Keratinocyte (primary cell): ENCODE results near the gene ZFX. TPM values are rescaled to one million over a fixed set of nuclear protein-coding genes. Genes with fewer than 3 reads are reported as not detected.
A peak's percentile ranks its signal among the peaks of the same experiment; 100 is the strongest.

Experiments used
- DNase-seq: peaks from one replicate; pipeline ENCODE4 v3.0.0-alpha.2; 2011; ENCODE audit warnings: low read depth, missing footprints, low spot score
- FAIRE-seq: peaks from 2 replicates; lab custom pipeline; 2011; peaks lifted over from hg19 to GRCh38; lab: Jason Lieb, UNC
- H2AFZ ChIP-seq: 2 replicates; pipeline ENCODE4 v1.6.0; 2012; ENCODE audit warnings: low read length, control low read depth, inconsistent platforms; ENCODE audit not compliant: control insufficient read depth
- H3K27ac ChIP-seq: 2 replicates; pipeline ENCODE4 v1.5.1; 2011; ENCODE audit warnings: low read length; ENCODE audit not compliant: control insufficient read depth, insufficient read depth
- H3K27me3 ChIP-seq: 3 replicates; pipeline ENCODE4 v1.6.0; 2011; ENCODE audit warnings: low read length; ENCODE audit not compliant: control insufficient read depth, insufficient read depth; ENCODE audit errors: extremely low read depth
- H3K36me3 ChIP-seq, 2 experiments: 2 replicates in 1 of 2; 3 replicates in 1 of 2; pipeline ENCODE4 v1.5.1; 2011; ENCODE audit warnings: low read length in 2 of 2, mild to moderate bottlenecking in 1 of 2; ENCODE audit not compliant: control insufficient read depth in 2 of 2, insufficient read depth in 2 of 2; ENCODE audit errors: extremely low read depth in 1 of 2
- H3K4me1 ChIP-seq: 3 replicates; pipeline ENCODE4 v1.5.1; 2011; ENCODE audit warnings: low read length; ENCODE audit not compliant: control insufficient read depth, insufficient read depth; ENCODE audit errors: extremely low read depth
- H3K4me2 ChIP-seq: 3 replicates; pipeline ENCODE4 v1.6.0; 2011; ENCODE audit warnings: low read depth, low read length; ENCODE audit not compliant: control insufficient read depth, insufficient read depth; ENCODE audit errors: extremely low read depth
- H3K4me3 ChIP-seq, 3 experiments: fragments of 200-600 bp in 1 of 3; sonication (generic) in 1 of 3; 2 replicates in 2 of 3; 3 replicates in 1 of 3; pipeline ENCODE4 v1.5.1; 2011 to 2016; ENCODE audit warnings: low read length in 3 of 3, mild to moderate bottlenecking in 3 of 3, control low read depth in 2 of 3, inconsistent platforms in 1 of 3, low read depth in 1 of 3, mixed read lengths in 1 of 3, mixed run types in 1 of 3, moderate library complexity in 1 of 3; ENCODE audit not compliant: control insufficient read depth in 2 of 3, insufficient read depth in 2 of 3; ENCODE audit errors: extremely low read depth in 1 of 3
- H3K79me2 ChIP-seq: 2 replicates; pipeline ENCODE4 v1.6.0; 2012; ENCODE audit warnings: low read length; ENCODE audit not compliant: control insufficient read depth, insufficient read depth
- H3K9ac ChIP-seq: 3 replicates; pipeline ENCODE4 v1.6.0; 2011; ENCODE audit warnings: low read length; ENCODE audit not compliant: control insufficient read depth, insufficient read depth; ENCODE audit errors: extremely low read depth
- H3K9me1 ChIP-seq: 3 replicates; pipeline ENCODE4 v1.6.0; 2011; ENCODE audit warnings: low read length; ENCODE audit not compliant: control insufficient read depth, insufficient read depth; ENCODE audit errors: extremely low read depth
- H3K9me3 ChIP-seq: 2 replicates; pipeline ENCODE4 v1.5.1; 2012; ENCODE audit warnings: low read depth, low read length; ENCODE audit not compliant: control insufficient read depth
- H4K20me1 ChIP-seq: 3 replicates; pipeline ENCODE4 v1.6.0; 2011; ENCODE audit warnings: low read length; ENCODE audit not compliant: control insufficient read depth, insufficient read depth; ENCODE audit errors: extremely low read depth
- CTCF ChIP-seq, 3 experiments: IDR thresholded peaks in 1 of 3; conservative IDR thresholded peaks in 1 of 3; optimal IDR thresholded peaks in 1 of 3; 2 replicates in 2 of 3; 3 replicates in 1 of 3; pipeline versions ENCODE3 to v1.5.1; 2011; ENCODE audit warnings: low read length in 3 of 3, mild to moderate bottlenecking in 3 of 3, moderate library complexity in 2 of 3, control low read depth in 1 of 3, inconsistent platforms in 1 of 3; ENCODE audit not compliant: insufficient read depth in 2 of 3; ENCODE audit errors: extremely low read depth in 1 of 3
- EZH2 ChIP-seq: IDR thresholded peaks from one replicate; pipeline ENCODE4 v1.6.1; 2012; ENCODE audit warnings: inconsistent platforms, mild to moderate bottlenecking, low read length, moderate library complexity
- dilution Hi-C: fragments of 300-500 bp; cut with MboI; formaldehyde crosslinking; loops from one replicate; pipeline ENCODE4 v1.7.0; 2020; ENCODE audit warnings: low sequenced_read_pairs; ENCODE audit not compliant: extremely low pct_ligation_motif_present
- polyA minus RNA-seq, 3 experiments: library from RNA; depleted of rRNA, polyadenylated mRNA; stranded (reverse); fragments of >200 nt; gene quantifications; 1 replicate in 1 of 3; 2 replicates in 1 of 3; 3 replicates in 1 of 3; pipeline ENCODE4 v1.2.3, GENCODE V29; 2011
- polyA plus RNA-seq, 5 experiments: library from polyadenylated mRNA; depleted of rRNA in 3 of 5; stranded (reverse) in 3 of 5; stranded (forward) in 1 of 5; unstranded in 1 of 5; fragments of >200 nt; gene quantifications; 1 replicate in 1 of 5; 2 replicates in 3 of 5; 3 replicates in 1 of 5; pipeline versions ENCODE4 v1.2.1 to v1.2.3, GENCODE V29; 2011 to 2012; ENCODE audit warnings: missing spikeins in 2 of 5, low read depth in 1 of 5, low replicate concordance in 1 of 5

Gene ZFX
- 18.0 to 31.8 TPM (median 24.3 TPM) in 3 replicates for polyA plus RNA-seq
- polyA plus RNA-seq (2011; ENCODE audit: low read depth): 28.7 TPM
- 9.6 and 18.8 TPM in 2 replicates for polyA plus RNA-seq (2011; cell fraction: cytosol; rRNA removed)
- 33.0 and 39.9 TPM in 2 replicates for polyA plus RNA-seq (2011; cell fraction: nucleus; rRNA removed)
- polyA plus RNA-seq (2012; ENCODE audit: low replicate concordance): 14.8 and 19.0 TPM in 2 replicates
- polyA minus RNA-seq: 17.2 to 122 TPM (median 77.4 TPM) in 3 replicates
- polyA minus RNA-seq (2011; cell fraction: cytosol; rRNA and poly(A)+ RNA removed): 27.0 TPM
- polyA minus RNA-seq (2011; cell fraction: nucleus; rRNA and poly(A)+ RNA removed): 52.3 and 103 TPM in 2 replicates

- peaks cover 28% of the 10 kb centered on the region for H4K20me1 ChIP-seq
- H3K9ac ChIP-seq: peak within 1 kb of the TSS; percentile 86
- DNase-seq: no peak
- H3K4me3 ChIP-seq: peak within 1 kb of the TSS; percentile 81 to 94 (median 86)
- dilution Hi-C loops: no loop called here
- H2AFZ ChIP-seq: peak within 1 kb of the TSS; percentile 72
- H3K27ac ChIP-seq: peak within 1 kb of the TSS; percentile 68
- peaks cover 54% of the 10 kb centered on the region for H3K4me1 ChIP-seq
- H3K36me3 ChIP-seq: peaks cover 2 to 9% of the 10 kb centered on the region in 2 experiments
- no peak for TF ChIP-seq EZH2
- peak in 1 of 3 experiments; percentile 15 for TF ChIP-seq CTCF (optimal IDR thresholded peaks at IDR 0.05 in 1 of 3, IDR thresholded peaks at IDR 0.05 in 1 of 3, conservative IDR thresholded peaks at IDR 0.05 in 1 of 3; ENCODE audit: extremely low read depth in 1 of 3, insufficient read depth in 2 of 3, low read length in 3 of 3)
- no peaks in the 10 kb centered on the region for H3K27me3 ChIP-seq
- H3K4me2 ChIP-seq: peak within 1 kb of the TSS; percentile 99
- no peaks in the 10 kb centered on the region for H3K9me3 ChIP-seq
- no peak for FAIRE-seq
- no peaks in the 10 kb centered on the region for H3K9me1 ChIP-seq
- peaks cover 42% of the 10 kb centered on the region for H3K79me2 ChIP-seq
Measured at GRCh38 chrX:24149351-24150050, at the start of gene ZFX. Gene ZFX (plus strand): TSS chrX:24149729. CDS start chrX:24172743, 23,014 bp downstream.

DNA sequence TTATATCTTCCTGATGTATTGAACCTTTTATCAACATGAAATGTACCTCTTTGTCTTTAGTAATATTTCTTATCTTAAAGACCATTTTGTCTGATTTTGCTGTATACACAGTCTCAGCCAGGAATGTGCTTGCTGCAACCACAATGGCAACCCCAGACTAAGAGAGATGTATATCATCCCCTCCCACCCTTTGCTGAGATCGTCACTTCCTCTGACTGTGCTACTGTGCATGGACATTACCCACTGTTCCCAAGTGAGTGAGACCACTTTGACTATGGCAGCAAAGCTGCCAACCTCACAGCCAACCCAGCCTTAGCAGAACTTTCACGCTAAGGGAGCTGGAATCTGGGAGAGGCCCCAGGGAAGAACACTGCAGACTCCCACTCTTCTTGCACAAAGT is 48.8 kb upstream of the ZFX start:
- Histone ChIP-seq H3K4me2 (no peak overlapping the region), H3K9me3 (no peaks in the 10 kb centered on the region), H3K79me2 (no peaks in the 10 kb centered on the region), H3K9ac (no peak overlapping the region), H3K4me1 (no peaks in the 10 kb centered on the region), H4K20me1 (no peaks in the 10 kb centered on the region), H2AFZ (no peak overlapping the region), H3K4me3 (no peak overlapping the region), H3K27me3 (no peaks in the 10 kb centered on the region), H3K9me1 (no peaks in the 10 kb centered on the region), H3K27ac (no peak overlapping the region), H3K36me3 (no peaks in the 10 kb centered on the region)
- dilution Hi-C loops: no loop called here
- no peak for TF ChIP-seq EZH2
- no peak for TF ChIP-seq CTCF (optimal IDR thresholded peaks at IDR 0.05 in 1 of 3, IDR thresholded peaks at IDR 0.05 in 1 of 3, conservative IDR thresholded peaks at IDR 0.05 in 1 of 3; ENCODE audit: extremely low read depth in 1 of 3, insufficient read depth in 2 of 3, low read length in 3 of 3)
- DNase-seq (no peak), FAIRE-seq (no peak)
